Suprapubic skin (tissue), 4 donors: ENCODE data around the gene ERBB3. TPM values are rescaled to one million over a fixed set of nuclear protein-coding genes. Genes with fewer than 3 reads are reported as not detected.
A peak's percentile ranks its signal among the peaks of the same experiment; 100 is the strongest.

Experiments used
- DNase-seq, 2 donors: peaks; one replicate each; pipeline ENCODE4 v3.0.0-alpha.2; 2019; ENCODE audit warnings: low spot score in 2 of 2
- H3K27ac ChIP-seq: fragments of 200-600 bp; sonication (generic); one replicate; pipeline ENCODE4 v1.5.1; 2019
- H3K27me3 ChIP-seq: fragments of 200-600 bp; sonication (generic); one replicate; pipeline ENCODE4 v1.5.1; 2019
- H3K36me3 ChIP-seq: fragments of 200-600 bp; sonication (generic); one replicate; pipeline ENCODE4 v1.5.1; 2019
- H3K4me1 ChIP-seq: fragments of 200-600 bp; sonication (generic); one replicate; pipeline ENCODE4 v1.5.1; 2019
- H3K4me3 ChIP-seq: fragments of 200-600 bp; sonication (generic); one replicate; pipeline ENCODE4 v1.5.1; 2019; ENCODE audit warnings: mild to moderate bottlenecking
- H3K9me3 ChIP-seq: fragments of 200-600 bp; sonication (generic); one replicate; pipeline ENCODE4 v1.5.1; 2019
- CTCF ChIP-seq, 2 donors: fragments of 200-600 bp in 1 of 2; fragments of 450-650 bp in 1 of 2; sonication (generic) in 1 of 2; IDR thresholded peaks; one replicate each; pipeline ENCODE4 v1.5.1; 2016 to 2019; ENCODE audit warnings: antibody characterized with exemption in 2 of 2, mild to moderate bottlenecking in 1 of 2, moderate library complexity in 1 of 2
- EP300 ChIP-seq: sonication (generic); formaldehyde crosslinking; IDR thresholded peaks from one replicate; pipeline ENCODE4 v1.6.1; 2017; ENCODE audit warnings: antibody characterized with exemption
- POLR2A ChIP-seq, 2 donors: fragments of 450-650 bp; IDR thresholded peaks; one replicate each; pipeline ENCODE4 v1.6.1; 2017; ENCODE audit warnings: antibody characterized with exemption in 2 of 2, mild to moderate bottlenecking in 2 of 2, moderate library complexity in 2 of 2
- POLR2AphosphoS5 ChIP-seq, 3 donors: sonication (generic); formaldehyde crosslinking; IDR thresholded peaks; one replicate each; pipeline ENCODE4 v1.6.1; 2017; ENCODE audit warnings: antibody characterized with exemption in 3 of 3
- WGBS: methylation state at CpG from one replicate; pipeline ENCODE4 v1.1.5; 2018; 5-methylcytosine and 5-hydroxymethylcytosine counted together
- total RNA-seq, 4 donors: library from RNA; depleted of rRNA; stranded (reverse); fragments of >200 nt; gene quantifications; one replicate each; pipeline ENCODE4 v1.1.0, GENCODE V29; 2016

Gene ERBB3
- total RNA-seq, 4 donors from 2014 or later, result 147 to 226 (median 181) TPM

GRCh38 chr12:56104109-56104814 is 24.3 kb downstream of the ERBB3 start, which contains the start of gene PA2G4:
TSS of gene PA2G4 (plus strand) at chr12:56104559. CDS start at chr12:56104738, 179 bp downstream.
- DNase-seq, result peak; percentile 97 to 98
- Histone ChIP-seq H3K4me1 (peaks cover 34% of the 10 kb centered on the region), H3K27ac (peak within 1 kb of the TSS; percentile 93), H3K4me3 (peak within 1 kb of the TSS; percentile 85), H3K36me3 (peaks cover 44% of the 10 kb centered on the region), H3K9me3 (no peaks in the 10 kb centered on the region), H3K27me3 (no peaks in the 10 kb centered on the region)
- under 1% methylated on average over 49 of the region's 60 CpGs for WGBS
- TF ChIP-seq POLR2AphosphoS5 (IDR thresholded peaks at IDR 0.05) (peak in 2 of 3 donors; percentile 74 to 83), CTCF (IDR thresholded peaks at IDR 0.05) (no peak), EP300 (no peak), POLR2A (IDR thresholded peaks at IDR 0.05) (peak; percentile 41 to 80)

DNA sequence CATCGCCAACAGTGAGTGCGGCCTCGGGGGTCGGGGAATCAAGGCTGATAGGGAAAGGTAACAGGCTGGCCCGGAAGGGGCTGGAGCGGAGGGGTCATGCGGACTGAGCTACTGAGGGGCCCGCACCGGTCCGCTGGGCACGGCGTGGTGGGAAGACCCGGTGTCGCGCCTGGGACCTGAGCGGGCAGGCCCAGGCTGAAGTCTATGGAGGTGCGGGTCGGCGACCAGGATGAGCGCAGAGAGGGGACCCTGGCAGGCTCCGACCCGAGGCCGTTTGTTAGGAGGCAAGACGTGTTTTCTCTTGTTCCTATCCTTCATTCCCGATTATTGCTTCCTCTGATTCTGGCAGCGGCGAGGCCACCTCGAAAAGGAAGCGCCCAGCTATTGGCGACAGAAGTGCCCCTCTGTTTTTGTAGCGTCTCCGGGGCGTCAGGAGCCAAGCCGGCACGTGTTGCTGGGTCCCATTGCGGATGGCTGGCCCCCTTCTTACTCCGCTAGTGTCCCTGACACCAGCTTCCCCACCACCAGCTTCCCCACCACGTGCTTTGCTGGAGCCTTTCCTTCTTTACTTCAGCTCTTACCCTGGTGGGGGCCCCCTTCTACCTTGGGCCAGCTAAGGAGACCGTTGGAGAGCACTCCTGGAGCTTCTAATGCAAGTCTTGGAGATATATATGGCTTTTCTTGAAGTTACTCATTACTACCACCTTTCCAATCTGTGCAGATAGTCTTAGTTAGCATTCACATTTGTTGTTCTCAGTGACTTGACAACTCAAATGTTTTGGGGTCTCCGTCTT is 25.0 kb downstream of the ERBB3 start:
- WGBS, result under 1% methylated on average over 40 of the region's 40 CpGs
- Histone ChIP-seq H3K36me3 (peaks cover 46% of the 10 kb centered on the region), H3K9me3 (no peaks in the 10 kb centered on the region), H3K27ac (peak overlapping the region; percentile 93), H3K4me3 (peak overlapping the region; percentile 85), H3K4me1 (peaks cover 38% of the 10 kb centered on the region), H3K27me3 (no peaks in the 10 kb centered on the region)
- TF ChIP-seq EP300 (no peak), CTCF (IDR thresholded peaks at IDR 0.05) (no peak), POLR2A (IDR thresholded peaks at IDR 0.05) (no peak), POLR2AphosphoS5 (IDR thresholded peaks at IDR 0.05) (no peak)
- DNase-seq, result peak in 1 of 2 donors; percentile 84

DNA sequence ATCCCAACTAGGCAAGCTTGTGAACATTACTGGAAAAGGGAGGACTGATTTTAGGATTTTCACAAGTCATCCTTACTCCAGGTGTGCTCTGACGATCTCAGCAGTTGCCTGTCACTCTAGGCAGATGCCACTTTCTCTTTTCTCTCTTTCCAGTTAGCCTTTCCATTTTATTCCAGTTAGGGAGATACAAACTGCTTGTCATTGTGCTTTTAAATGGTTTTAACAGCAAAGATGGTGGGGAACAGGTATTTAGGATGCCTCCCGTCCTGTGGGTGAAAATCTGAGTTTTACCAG is 25.6 kb downstream of the ERBB3 start:
- peaks cover 42% of the 10 kb centered on the region for H3K4me1 ChIP-seq
- no peak for DNase-seq
- no peak overlapping the region for H3K27ac ChIP-seq
- WGBS, result 23% methylated on average over 2 of the region's 2 CpGs
- H3K36me3 ChIP-seq, result peaks cover 52% of the 10 kb centered on the region
- H3K9me3 ChIP-seq, result no peaks in the 10 kb centered on the region
- TF ChIP-seq EP300 (no peak), POLR2A (IDR thresholded peaks at IDR 0.05) (no peak), POLR2AphosphoS5 (IDR thresholded peaks at IDR 0.05) (no peak), CTCF (IDR thresholded peaks at IDR 0.05) (no peak)
- H3K27me3 ChIP-seq, result no peaks in the 10 kb centered on the region
- H3K4me3 ChIP-seq, result peak overlapping the region; percentile 85

GRCh38 chr12:56107242-56107641 is 27.3 kb downstream of the ERBB3 start:
- no peaks in the 10 kb centered on the region for H3K27me3 ChIP-seq
- no peak for TF ChIP-seq CTCF (IDR thresholded peaks at IDR 0.05)
- TF ChIP-seq POLR2A (IDR thresholded peaks at IDR 0.05), result no peak
- TF ChIP-seq POLR2AphosphoS5 (IDR thresholded peaks at IDR 0.05), result no peak
- TF ChIP-seq EP300, result no peak
- no peaks in the 10 kb centered on the region for H3K9me3 ChIP-seq
- H3K36me3 ChIP-seq, result peaks cover 57% of the 10 kb centered on the region
- no peak overlapping the region for H3K27ac ChIP-seq
- DNase-seq, result no peak
- 88% methylated on average over 3 of the region's 3 CpGs for WGBS
- H3K4me3 ChIP-seq, result no peak overlapping the region
- peaks cover 45% of the 10 kb centered on the region for H3K4me1 ChIP-seq

DNA sequence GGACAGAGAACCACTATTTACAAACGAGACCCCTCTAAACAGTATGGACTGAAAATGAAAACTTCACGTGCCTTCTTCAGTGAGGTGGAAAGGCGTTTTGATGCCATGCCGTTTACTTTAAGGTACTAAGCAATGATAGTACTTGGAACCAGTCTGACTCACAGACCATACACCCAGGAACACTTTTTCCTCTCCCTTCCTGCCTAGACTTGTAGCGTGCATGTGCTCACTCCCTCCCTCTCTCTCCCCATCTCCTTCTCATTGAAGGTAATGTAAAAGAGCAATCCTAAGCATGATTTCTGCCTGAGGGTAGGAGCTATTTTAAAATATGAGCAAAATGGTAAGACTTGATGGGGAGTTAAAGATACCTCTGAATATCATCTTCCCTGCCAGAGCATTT is 30.6 kb downstream of the ERBB3 start:
- 65% methylated on average over 5 of the region's 5 CpGs for WGBS
- TF ChIP-seq EP300 (no peak), POLR2A (IDR thresholded peaks at IDR 0.05) (no peak), POLR2AphosphoS5 (IDR thresholded peaks at IDR 0.05) (no peak), CTCF (IDR thresholded peaks at IDR 0.05) (no peak)
- peak overlapping the region; percentile 74 for H3K27ac ChIP-seq
- H3K27me3 ChIP-seq, result no peaks in the 10 kb centered on the region
- no peaks in the 10 kb centered on the region for H3K9me3 ChIP-seq
- H3K4me3 ChIP-seq, result no peak overlapping the region
- no peak for DNase-seq
- H3K4me1 ChIP-seq, result peaks cover 29% of the 10 kb centered on the region
- H3K36me3 ChIP-seq, result peaks cover 72% of the 10 kb centered on the region
